NCI-H345 (cell line): ENCODE measurements around the gene NSG2.
"Not testable (repeated sequence)": the region's sequence is repeated elsewhere in the genome, so short reads cannot be mapped to it uniquely, and the experiment has no call there.

Experiments
- DNase-seq: peaks from one replicate; lab custom pipeline; 2025; lab: John Stamatoyannopoulos, UW

The NSG2 gene

GRCh38 chr5:174101195-174101730, 55.8 kb downstream of the NSG2 start:
- DNase-seq: no peak

GRCh38 chr5:174102574-174102973, 57.1 kb downstream of the NSG2 start:
- DNase-seq: not testable (repeated sequence)

GRCh38 chr5:174106997-174107655, 61.6 kb downstream of the NSG2 start:
- DNase-seq: no peak

- DNase-seq: no peak
Observed at GRCh38 chr5:174108745-174109144, 63.2 kb downstream of the NSG2 start.

- DNase-seq: no peak
Observed at GRCh38 chr5:174109698-174110260, 64.3 kb downstream of the NSG2 start.

GRCh38 chr5:174110310-174110709, 64.8 kb downstream of the NSG2 start:
- no peak for DNase-seq

GRCh38 chr5:174111287-174111973, 65.9 kb downstream of the NSG2 start:
- no peak for DNase-seq

- no peak for DNase-seq
Observed at GRCh38 chr5:174115226-174115625, 69.7 kb downstream of the NSG2 start.

GRCh38 chr5:174118823-174119467, 73.4 kb downstream of the NSG2 start:
- DNase-seq: no peak

- no peak for DNase-seq
Observed at GRCh38 chr5:174119468-174119881, 74.0 kb downstream of the NSG2 start.

GRCh38 chr5:174120401-174121005, 75.0 kb downstream of the NSG2 start:
- DNase-seq: no peak

- DNase-seq: no peak
Observed at GRCh38 chr5:174134545-174134944, 89.0 kb downstream of the NSG2 start.

GRCh38 chr5:174139623-174140022, 94.1 kb downstream of the NSG2 start:
- no peak for DNase-seq

GRCh38 chr5:174140452-174141020, 95.0 kb downstream of the NSG2 start:
- DNase-seq: no peak

- no peak for DNase-seq
Observed at GRCh38 chr5:174141398-174141797, 95.9 kb downstream of the NSG2 start.

- DNase-seq: no peak
Observed at GRCh38 chr5:174145091-174145490, 99.6 kb downstream of the NSG2 start.

- DNase-seq: peak; percentile 64
Observed at GRCh38 chr5:174145821-174146220, 100.3 kb downstream of the NSG2 start.

- no peak for DNase-seq
Observed at GRCh38 chr5:174146556-174146955, 101.0 kb downstream of the NSG2 start.

- DNase-seq: peak; percentile 52
Observed at GRCh38 chr5:174147012-174147411, 101.5 kb downstream of the NSG2 start.

- DNase-seq: no peak
Observed at GRCh38 chr5:174147551-174147950, 102.0 kb downstream of the NSG2 start.

- peak; percentile 33 for DNase-seq
Observed at GRCh38 chr5:174148721-174149120, 103.2 kb downstream of the NSG2 start.

GRCh38 chr5:174149426-174149825, 103.9 kb downstream of the NSG2 start:
- DNase-seq: no peak
